Measurements from ENCODE around the gene IFI44L. TPM values are rescaled to one million over a fixed set of nuclear protein-coding genes. Genes with fewer than 3 reads are reported as not detected.

Gene IFI44L
- polyA plus RNA-seq, 1 donor from 2014 or later: 0.10 TPM

DNA sequence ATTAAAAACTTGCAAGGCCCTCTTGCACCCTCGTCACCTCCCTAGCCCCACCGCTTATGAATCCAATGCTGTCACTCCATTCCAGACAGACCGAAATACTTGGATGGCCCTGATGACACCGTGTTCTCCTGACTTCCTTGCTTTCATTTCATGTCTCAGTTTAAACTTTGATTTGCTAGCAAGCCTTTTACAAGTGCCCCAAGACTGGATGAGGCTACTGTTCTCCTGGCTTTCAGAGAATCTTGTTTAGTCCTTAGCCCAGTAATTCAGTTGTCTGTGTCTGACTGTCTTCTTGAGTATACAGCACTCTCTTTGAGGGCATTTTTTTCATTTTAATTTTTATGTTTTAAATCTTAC, 824 bp upstream of the IFI44L start:
- no peaks in the 10 kb centered on the region for H3K36me3 ChIP-seq (ENCODE audit: insufficient read depth, low read length)
- no peak overlapping the region for H3K27ac ChIP-seq (ENCODE audit: low read length)
- no peak overlapping the region for H3K9ac ChIP-seq (ENCODE audit: low read length)
- H3K4me3 ChIP-seq (ENCODE audit: low read length): no peak overlapping the region
- no peaks in the 10 kb centered on the region for H4K20me1 ChIP-seq (ENCODE audit: insufficient read depth)
- no peak for TF ChIP-seq TAF1 (IDR thresholded peaks at IDR 0.05; ENCODE audit: low read depth)
- TF ChIP-seq, protein P1, sequence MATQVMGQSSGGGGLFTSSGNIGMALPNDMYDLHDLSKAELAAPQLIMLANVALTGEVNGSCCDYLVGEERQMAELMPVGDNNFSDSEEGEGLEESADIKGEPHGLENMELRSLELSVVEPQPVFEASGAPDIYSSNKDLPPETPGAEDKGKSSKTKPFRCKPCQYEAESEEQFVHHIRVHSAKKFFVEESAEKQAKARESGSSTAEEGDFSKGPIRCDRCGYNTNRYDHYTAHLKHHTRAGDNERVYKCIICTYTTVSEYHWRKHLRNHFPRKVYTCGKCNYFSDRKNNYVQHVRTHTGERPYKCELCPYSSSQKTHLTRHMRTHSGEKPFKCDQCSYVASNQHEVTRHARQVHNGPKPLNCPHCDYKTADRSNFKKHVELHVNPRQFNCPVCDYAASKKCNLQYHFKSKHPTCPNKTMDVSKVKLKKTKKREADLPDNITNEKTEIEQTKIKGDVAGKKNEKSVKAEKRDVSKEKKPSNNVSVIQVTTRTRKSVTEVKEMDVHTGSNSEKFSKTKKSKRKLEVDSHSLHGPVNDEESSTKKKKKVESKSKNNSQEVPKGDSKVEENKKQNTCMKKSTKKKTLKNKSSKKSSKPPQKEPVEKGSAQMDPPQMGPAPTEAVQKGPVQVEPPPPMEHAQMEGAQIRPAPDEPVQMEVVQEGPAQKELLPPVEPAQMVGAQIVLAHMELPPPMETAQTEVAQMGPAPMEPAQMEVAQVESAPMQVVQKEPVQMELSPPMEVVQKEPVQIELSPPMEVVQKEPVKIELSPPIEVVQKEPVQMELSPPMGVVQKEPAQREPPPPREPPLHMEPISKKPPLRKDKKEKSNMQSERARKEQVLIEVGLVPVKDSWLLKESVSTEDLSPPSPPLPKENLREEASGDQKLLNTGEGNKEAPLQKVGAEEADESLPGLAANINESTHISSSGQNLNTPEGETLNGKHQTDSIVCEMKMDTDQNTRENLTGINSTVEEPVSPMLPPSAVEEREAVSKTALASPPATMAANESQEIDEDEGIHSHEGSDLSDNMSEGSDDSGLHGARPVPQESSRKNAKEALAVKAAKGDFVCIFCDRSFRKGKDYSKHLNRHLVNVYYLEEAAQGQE (IDR thresholded peaks at IDR 0.05; ENCODE audit: borderline replicate concordance): no peak
- no peaks in the 10 kb centered on the region for H3K9me3 ChIP-seq (ENCODE audit: low read length)
- H3K27me3 ChIP-seq (ENCODE audit: insufficient read depth, low read depth, low read length): no peaks in the 10 kb centered on the region
- no peaks in the 10 kb centered on the region for H3K9me2 ChIP-seq (ENCODE audit: insufficient read depth, low read length)
- H3K4me2 ChIP-seq (ENCODE audit: low read length): no peak overlapping the region
- no peaks in the 10 kb centered on the region for H3F3A ChIP-seq (ENCODE audit: insufficient read depth, low read length, poor library complexity, severe bottlenecking)
- no peaks in the 10 kb centered on the region for H3K79me2 ChIP-seq (replicated peaks; ENCODE audit: insufficient read depth, low read length)
- no peak overlapping the region for H2AFZ ChIP-seq (ENCODE audit: low read depth, low read length)

DNA sequence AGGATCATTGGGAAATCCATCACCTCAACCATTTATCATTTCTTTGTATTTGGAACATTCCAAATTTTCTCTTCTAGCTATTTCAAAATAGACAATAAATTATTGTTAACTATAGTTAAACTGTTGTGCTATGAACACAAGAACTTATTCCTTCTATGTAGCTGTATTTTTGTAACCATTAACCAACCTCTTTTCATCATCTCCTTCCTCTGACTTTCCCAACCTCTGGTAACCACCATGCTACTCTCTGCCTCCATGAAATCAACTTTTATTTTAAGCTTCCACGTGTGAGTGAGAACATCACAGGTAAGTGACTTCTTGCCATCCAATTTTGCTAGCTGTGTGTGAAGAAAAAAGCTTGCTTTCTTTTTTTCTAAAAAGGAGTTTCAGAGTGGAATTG, 418 bp downstream of the IFI44L start:
- Histone ChIP-seq H2AFZ (ENCODE audit: low read depth, low read length) (no peak overlapping the region), H3K27ac (ENCODE audit: low read length) (no peak overlapping the region), H3F3A (ENCODE audit: insufficient read depth, low read length, poor library complexity, severe bottlenecking) (no peaks in the 10 kb centered on the region), H3K36me3 (ENCODE audit: insufficient read depth, low read length) (no peaks in the 10 kb centered on the region), H3K4me2 (ENCODE audit: low read length) (no peak overlapping the region), H3K79me2 (replicated peaks; ENCODE audit: insufficient read depth, low read length) (no peaks in the 10 kb centered on the region), H3K4me3 (ENCODE audit: low read length) (no peak overlapping the region), H4K20me1 (ENCODE audit: insufficient read depth) (no peaks in the 10 kb centered on the region), H3K9me2 (ENCODE audit: insufficient read depth, low read length) (no peaks in the 10 kb centered on the region), H3K9me3 (ENCODE audit: low read length) (no peaks in the 10 kb centered on the region), H3K9ac (ENCODE audit: low read length) (no peak overlapping the region), H3K27me3 (ENCODE audit: insufficient read depth, low read depth, low read length) (no peaks in the 10 kb centered on the region)
- TF ChIP-seq POLR2AphosphoS5 (IDR thresholded peaks at IDR 0.05) (no peak), EP300 (conservative IDR thresholded peaks at IDR 0.05; ENCODE audit: poor library complexity, severe bottlenecking) (no peak), RAD21 (conservative IDR thresholded peaks at IDR 0.05) (no peak), EZH2 (IDR thresholded peaks at IDR 0.05; ENCODE audit: borderline replicate concordance, insufficient read depth, low read length, poor library complexity, severe bottlenecking) (no peak)

DNA sequence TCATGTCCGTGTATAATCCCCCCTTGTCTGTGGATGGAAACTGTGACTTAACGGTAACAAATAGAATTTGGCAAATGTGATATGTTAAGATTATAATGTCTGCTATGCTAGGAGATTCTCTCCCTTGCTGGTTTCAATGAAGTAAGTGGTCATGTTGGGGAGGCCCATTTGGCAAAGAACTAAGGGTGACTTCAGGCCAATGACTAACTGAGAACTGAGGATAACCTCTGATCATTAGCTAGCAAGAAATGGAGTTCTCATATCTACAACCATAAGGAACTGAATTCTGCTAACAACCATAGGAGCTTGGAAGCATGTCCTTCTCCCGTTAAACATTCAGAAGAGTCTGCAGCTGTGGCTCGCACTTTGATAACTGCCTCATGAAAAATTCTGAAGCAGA, 2.3 kb downstream of the IFI44L start:
- no peak for TF ChIP-seq TAF1 (IDR thresholded peaks at IDR 0.05; ENCODE audit: low read depth)
- no peak for TF ChIP-seq EP300 (conservative IDR thresholded peaks at IDR 0.05; ENCODE audit: poor library complexity, severe bottlenecking)
- no peak for TF ChIP-seq EZH2 (IDR thresholded peaks at IDR 0.05; ENCODE audit: borderline replicate concordance, insufficient read depth, low read length, poor library complexity, severe bottlenecking)
- TF ChIP-seq RAD21 (conservative IDR thresholded peaks at IDR 0.05): no peak
- no peak for TF ChIP-seq MXI1 (conservative IDR thresholded peaks at IDR 0.05; ENCODE audit: poor library complexity, severe bottlenecking)
- TF ChIP-seq, protein P1 (IDR thresholded peaks at IDR 0.05; ENCODE audit: borderline replicate concordance): no peak
- TF ChIP-seq POLR2AphosphoS5 (IDR thresholded peaks at IDR 0.05): no peak
- TF ChIP-seq, protein P2, sequence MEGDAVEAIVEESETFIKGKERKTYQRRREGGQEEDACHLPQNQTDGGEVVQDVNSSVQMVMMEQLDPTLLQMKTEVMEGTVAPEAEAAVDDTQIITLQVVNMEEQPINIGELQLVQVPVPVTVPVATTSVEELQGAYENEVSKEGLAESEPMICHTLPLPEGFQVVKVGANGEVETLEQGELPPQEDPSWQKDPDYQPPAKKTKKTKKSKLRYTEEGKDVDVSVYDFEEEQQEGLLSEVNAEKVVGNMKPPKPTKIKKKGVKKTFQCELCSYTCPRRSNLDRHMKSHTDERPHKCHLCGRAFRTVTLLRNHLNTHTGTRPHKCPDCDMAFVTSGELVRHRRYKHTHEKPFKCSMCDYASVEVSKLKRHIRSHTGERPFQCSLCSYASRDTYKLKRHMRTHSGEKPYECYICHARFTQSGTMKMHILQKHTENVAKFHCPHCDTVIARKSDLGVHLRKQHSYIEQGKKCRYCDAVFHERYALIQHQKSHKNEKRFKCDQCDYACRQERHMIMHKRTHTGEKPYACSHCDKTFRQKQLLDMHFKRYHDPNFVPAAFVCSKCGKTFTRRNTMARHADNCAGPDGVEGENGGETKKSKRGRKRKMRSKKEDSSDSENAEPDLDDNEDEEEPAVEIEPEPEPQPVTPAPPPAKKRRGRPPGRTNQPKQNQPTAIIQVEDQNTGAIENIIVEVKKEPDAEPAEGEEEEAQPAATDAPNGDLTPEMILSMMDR (IDR thresholded peaks at IDR 0.05; ENCODE audit: poor library complexity, severe bottlenecking): no peak
- no peak for TF ChIP-seq SMC3 (conservative IDR thresholded peaks at IDR 0.05; ENCODE audit: poor library complexity)
- Histone ChIP-seq H3K36me3 (ENCODE audit: insufficient read depth, low read length) (no peaks in the 10 kb centered on the region), H3K9me3 (ENCODE audit: low read length) (no peaks in the 10 kb centered on the region), H2AFZ (ENCODE audit: low read depth, low read length) (no peak overlapping the region), H3K9ac (ENCODE audit: low read length) (no peak overlapping the region), H3K79me2 (replicated peaks; ENCODE audit: insufficient read depth, low read length) (no peaks in the 10 kb centered on the region), H4K20me1 (ENCODE audit: insufficient read depth) (no peaks in the 10 kb centered on the region), H3K27ac (ENCODE audit: low read length) (no peak overlapping the region), H3K4me3 (ENCODE audit: low read length) (no peak overlapping the region), H3F3A (ENCODE audit: insufficient read depth, low read length, poor library complexity, severe bottlenecking) (no peaks in the 10 kb centered on the region), H3K9me2 (ENCODE audit: insufficient read depth, low read length) (no peaks in the 10 kb centered on the region), H3K4me2 (ENCODE audit: low read length) (no peak overlapping the region), H3K27me3 (ENCODE audit: insufficient read depth, low read depth, low read length) (no peaks in the 10 kb centered on the region)
